Sigmoid colon (tissue), 4 donors: ENCODE results near the gene ANGPTL2.

ENCODE experiments used
- CTCF ChIP-seq, 4 experiments: fragments of 450-650 bp in 3 of 4; fragments of 200-600 bp in 1 of 4; IDR thresholded peaks; one replicate each; pipeline ENCODE4 v1.5.1; 2016 to 2019; ENCODE audit warnings: antibody characterized with exemption in 4 of 4, mild to moderate bottlenecking in 3 of 4, moderate library complexity in 2 of 4
- EP300 ChIP-seq, 4 donors: sonication (generic); formaldehyde crosslinking; IDR thresholded peaks; one replicate each; pipeline ENCODE4 v1.6.1; 2017; ENCODE audit warnings: antibody characterized with exemption in 4 of 4
- POLR2A ChIP-seq, 2 donors: fragments of 450-650 bp; IDR thresholded peaks; one replicate each; pipeline ENCODE4 v1.6.1; 2016; ENCODE audit warnings: antibody characterized with exemption in 2 of 2, mild to moderate bottlenecking in 2 of 2, moderate library complexity in 2 of 2

GRCh38 chr9:127139775-127140174 lies 17.3 kb upstream of the ANGPTL2 start:
- TF ChIP-seq EP300 (IDR thresholded peaks at IDR 0.05) = no peak
- TF ChIP-seq CTCF (IDR thresholded peaks at IDR 0.05) = no peak
- TF ChIP-seq POLR2A (IDR thresholded peaks at IDR 0.05) = no peak
